IMR-90 (cell line): ENCODE measurements around the gene UCKL1. TPM values are rescaled to one million over a fixed set of nuclear protein-coding genes. Genes with fewer than 3 reads are reported as not detected.

Experiments used
- ATAC-seq: fragments of 200-7000 bp; cut with Tn5 transposase; 2 replicates; pipeline ENCODE4 v1.9.1; 2020; ENCODE audit warnings: low read depth, mild to moderate bottlenecking, moderate library complexity
- BruUV-seq: library from RNA; stranded (reverse); fragments of 400-500 nt; replicated peaks from 2 replicates; lab custom pipeline; 2021; lab: Mats Ljungman, UMichigan
- CTCF ChIA-PET: fragments of 300-600 bp; formaldehyde crosslinking; extraction: SDS; loops from one replicate; lab custom pipeline; 2021; ENCODE audit warnings: antibody characterized with exemption; lab: Yijun Ruan, JAX
- POLR2A ChIA-PET: fragments of 300-600 bp; sonication (Branson Sonifier 250); formaldehyde crosslinking; loops from one replicate; lab custom pipeline; 2022; ENCODE audit warnings: antibody characterized with exemption; ENCODE audit not compliant: unreplicated experiment; lab: Charles Lee
- DNase-seq: peaks from one replicate; pipeline ENCODE4 v3.0.0; 2013
- H2AFZ ChIP-seq: replicated peaks from 2 replicates; pipeline ENCODE3; 2013; ENCODE audit warnings: low read length, mild to moderate bottlenecking; ENCODE audit not compliant: poor library complexity
- H2AK5ac ChIP-seq: 2 replicates; pipeline ENCODE4 v1.6.1; 2013; ENCODE audit warnings: low read depth, low read length, inconsistent platforms
- H2AK9ac ChIP-seq: replicated peaks from 2 replicates; pipeline ENCODE3; 2013; ENCODE audit warnings: mild to moderate bottlenecking, low read depth, low read length, moderate library complexity; ENCODE audit not compliant: poor library complexity
- H2BK120ac ChIP-seq: 2 replicates; pipeline ENCODE4 v1.6.1; 2013; ENCODE audit warnings: low read depth, low read length, inconsistent platforms
- H2BK15ac ChIP-seq: 3 replicates; pipeline ENCODE4 v1.6.1; 2013; ENCODE audit warnings: low read depth, low read length, inconsistent platforms
- H2BK20ac ChIP-seq: 2 replicates; pipeline ENCODE4 v1.6.1; 2013; ENCODE audit warnings: low read depth, mild to moderate bottlenecking, inconsistent platforms, low read length, moderate library complexity
- H2BK5ac ChIP-seq: 2 replicates; pipeline ENCODE4 v1.6.1; 2013; ENCODE audit warnings: mild to moderate bottlenecking, low read depth, low read length, inconsistent platforms; ENCODE audit not compliant: poor library complexity, severe bottlenecking
- H3K14ac ChIP-seq: replicated peaks from 2 replicates; pipeline ENCODE4 v1.6.1; 2013; ENCODE audit warnings: low read depth, low read length, inconsistent platforms
- H3K18ac ChIP-seq: 2 replicates; pipeline ENCODE4 v1.6.1; 2013; ENCODE audit warnings: low read depth, low read length, control low read depth
- H3K23ac ChIP-seq: 2 replicates; pipeline ENCODE4 v1.6.1; 2013; ENCODE audit warnings: low read depth, low read length, inconsistent platforms
- H3K27ac ChIP-seq: 2 replicates; pipeline ENCODE4 v1.5.1; 2013; ENCODE audit warnings: mild to moderate bottlenecking, control low read depth, low read length; ENCODE audit not compliant: insufficient read depth
- H3K27me3 ChIP-seq: 2 replicates; pipeline ENCODE4 v1.6.1; 2013; ENCODE audit warnings: low read length; ENCODE audit not compliant: control insufficient read depth, insufficient read depth
- H3K36me3 ChIP-seq: 2 replicates; pipeline ENCODE4 v1.6.1; 2013; ENCODE audit warnings: low read length, mixed read lengths; ENCODE audit not compliant: control insufficient read depth, insufficient read depth
- H3K4ac ChIP-seq: 2 replicates; pipeline ENCODE4 v1.6.1; 2013; ENCODE audit warnings: low read depth, low read length, inconsistent platforms
- H3K4me1 ChIP-seq: 2 replicates; pipeline ENCODE4 v1.6.1; 2013; ENCODE audit warnings: low read length, mixed read lengths; ENCODE audit not compliant: control insufficient read depth, insufficient read depth
- H3K4me2 ChIP-seq: 2 replicates; pipeline ENCODE4 v1.6.1; 2013; ENCODE audit warnings: low read depth, mild to moderate bottlenecking, control low read depth, low read length, moderate library complexity
- H3K4me3 ChIP-seq: 2 replicates; pipeline ENCODE4 v1.5.1; 2013; ENCODE audit warnings: low read depth, mild to moderate bottlenecking, control low read depth, low read length, moderate library complexity; ENCODE audit not compliant: insufficient read depth
- H3K56ac ChIP-seq: 2 replicates; pipeline ENCODE4 v1.6.1; 2013; ENCODE audit warnings: low read length, inconsistent platforms; ENCODE audit not compliant: insufficient read depth; ENCODE audit errors: extremely low read depth
- H3K79me1 ChIP-seq, 2 experiments: 2 replicates each; pipeline ENCODE4 v1.6.1; 2013; ENCODE audit warnings: low read length in 2 of 2, inconsistent platforms in 1 of 2, low read depth in 1 of 2
- H3K9ac ChIP-seq: 2 replicates; pipeline ENCODE4 v1.6.1; 2013; ENCODE audit warnings: low read depth, low read length, control low read depth
- H3K9me1 ChIP-seq: 2 replicates; pipeline ENCODE4 v1.6.1; 2013; ENCODE audit warnings: low read length, inconsistent platforms; ENCODE audit not compliant: insufficient read depth
- H3K9me3 ChIP-seq: 2 replicates; pipeline ENCODE4 v1.6.1; 2013; ENCODE audit warnings: low read length; ENCODE audit not compliant: control insufficient read depth, insufficient read depth
- H4K20me1 ChIP-seq: 2 replicates; pipeline ENCODE4 v1.6.1; 2013; ENCODE audit warnings: low read length, inconsistent platforms; ENCODE audit not compliant: insufficient read depth
- H4K5ac ChIP-seq: 2 replicates; pipeline ENCODE4 v1.6.1; 2013; ENCODE audit warnings: mild to moderate bottlenecking, low read depth, low read length, control low read depth
- H4K8ac ChIP-seq, 2 experiments: 2 replicates each; pipeline ENCODE4 v1.6.1; 2013; ENCODE audit warnings: low read depth in 2 of 2, low read length in 2 of 2, control low read depth in 1 of 2, inconsistent platforms in 1 of 2
- H4K91ac ChIP-seq: 2 replicates; pipeline ENCODE4 v1.6.1; 2013; ENCODE audit warnings: low read depth, low read length, inconsistent platforms; ENCODE audit not compliant: insufficient read depth
- BHLHE40 ChIP-seq: fragments of 150-350 bp; IDR thresholded peaks from 2 replicates; pipeline ENCODE4 v1.6.1; 2016; ENCODE audit warnings: mild to moderate bottlenecking, low read depth, low read length
- CEBPB ChIP-seq: IDR thresholded peaks from 2 replicates; pipeline ENCODE4 v1.6.1; 2012; ENCODE audit warnings: low read depth, low read length, improper control_type of control experiment
- CHD1 ChIP-seq: IDR thresholded peaks from 2 replicates; pipeline ENCODE4 v1.6.1; 2012; ENCODE audit warnings: low read depth, low read length, improper control_type of control experiment
- CTCF ChIP-seq: conservative IDR thresholded peaks from 2 replicates; pipeline ENCODE4 v1.5.1; 2012; ENCODE audit warnings: mild to moderate bottlenecking, low read depth, low read length, improper control_type of control experiment
- FOS ChIP-seq: fragments of 150-350 bp; IDR thresholded peaks from 2 replicates; pipeline ENCODE4 v1.6.1; 2016; ENCODE audit warnings: low read depth, low read length
- RCOR1 ChIP-seq: IDR thresholded peaks from 2 replicates; pipeline ENCODE4 v1.6.1; 2012; ENCODE audit warnings: mild to moderate bottlenecking, low read length, improper control_type of control experiment; ENCODE audit not compliant: insufficient replicate concordance
- USF2 ChIP-seq: fragments of 150-350 bp; IDR thresholded peaks from 2 replicates; pipeline ENCODE4 v1.6.1; 2017; ENCODE audit warnings: mild to moderate bottlenecking, antibody characterized with exemption, low read length, low read depth
- WGBS, 2 experiments: methylation state at CpG; one replicate each; pipeline versions ENCODE4 v1.1.5 to v1.1.7; 2013; ENCODE audit warnings: missing lambda C conversion rate in 2 of 2; ENCODE audit not compliant: insufficient read length in 1 of 2; ENCODE audit errors: extremely low coverage in 2 of 2; 5-methylcytosine and 5-hydroxymethylcytosine counted together
- dilution Hi-C: fragments of 300-500 bp; cut with HindIII; formaldehyde crosslinking; loops from one replicate; pipeline ENCODE4 v1.14.3; 2018; ENCODE audit warnings: low sequenced_read_pairs; ENCODE audit not compliant: unreplicated experiment
- in situ Hi-C: fragments of 300-500 bp; cut with MboI; formaldehyde crosslinking; loops from 3 replicates; pipeline ENCODE4 v1.14.3; 2019; ENCODE audit warnings: low sequenced_read_pairs, inconsistent platforms, mixed read lengths
- intact Hi-C: fragments of 100-400 bp; cut with micrococcal nuclease; formaldehyde crosslinking; loops from 2 replicates; pipeline ENCODE4 v1.10.0; 2022
- polyA plus RNA-seq, 3 experiments: library from polyadenylated mRNA; depleted of rRNA; stranded (reverse); fragments of >200 nt; gene quantifications; 2 replicates each; pipeline ENCODE4 v1.2.3, GENCODE V29; 2012; ENCODE audit warnings: low replicate concordance in 1 of 3
- total RNA-seq: library from RNA; depleted of rRNA; stranded (reverse); fragments of >200 nt; gene quantifications from 2 replicates; pipeline ENCODE4 v1.2.3, GENCODE V29; 2012

Gene UCKL1
- total and polyA plus RNA-seq, 2 of the 4 experiments (the other 2 are of a cell fraction), result 16.7 to 54.7 TPM

- Histone ChIP-seq H3K23ac (no peak overlapping the region), H4K8ac (no peak overlapping the region), H2AK9ac (no peak overlapping the region), H3K4me3 (no peak overlapping the region), H3K9me3 (no peaks in the 10 kb centered on the region), H2BK5ac (no peak overlapping the region), H2BK20ac (no peak overlapping the region), H2AFZ (no peak overlapping the region), H4K5ac (no peak overlapping the region), H3K9me1 (peaks cover 20% of the 10 kb centered on the region), H3K27me3 (no peaks in the 10 kb centered on the region), H3K14ac (no peak overlapping the region), H3K36me3 (peaks cover 15% of the 10 kb centered on the region), H4K91ac (no peak overlapping the region), H2AK5ac (no peak overlapping the region), H4K20me1 (peaks cover 92% of the 10 kb centered on the region), H3K18ac (no peak overlapping the region), H3K4ac (no peak overlapping the region), H3K9ac (no peak overlapping the region), H3K27ac (no peak overlapping the region), H3K4me2 (no peak overlapping the region), H3K79me1 (peaks cover 2 to 75% of the 10 kb centered on the region in 2 experiments; a peak in 3 of 4 replicates), H2BK15ac (no peak overlapping the region), H2BK120ac (no peak overlapping the region), H3K56ac (no peak overlapping the region), H3K4me1 (peaks cover 13% of the 10 kb centered on the region)
- intact Hi-C loops, result no loop called here
- in situ Hi-C loops, result no loop called here
- TF ChIP-seq USF2 (no peak), CHD1 (no peak), BHLHE40 (no peak), CTCF (no peak), CEBPB (no peak), RCOR1 (no peak), FOS (no peak)
- BruUV-seq, result no TSS peak
- DNase-seq (no peak), ATAC-seq (no peak)
- dilution Hi-C loops, result no loop called here
- CTCF ChIA-PET, result no interaction called here
- WGBS, 2 experiments, result no CpG with 5 or more reads among the region's 3 CpGs
- POLR2A ChIA-PET, result no interaction called here
These were observed 55.8 kb downstream of the UCKL1 start for GRCh38 chr20:63900413-63900812.
